SK-N-SH treated with all-trans-retinoic acid at 6 μM for 48 hours (cell line): ENCODE data around the gene PCDH10.

Experiments
- ARNTL ChIP-seq: fragments of 450-650 bp; formaldehyde crosslinking; IDR thresholded peaks from 2 replicates; pipeline ENCODE4 v1.5.0; 2020; ENCODE audit warnings: low read depth, mild to moderate bottlenecking, moderate library complexity, borderline replicate concordance
- CREB5 ChIP-seq: fragments of 250-450 bp; sonication (Bioruptor Pico); IDR thresholded peaks from 2 replicates; pipeline ENCODE4 v1.5.1; 2020; ENCODE audit warnings: low read depth, mild to moderate bottlenecking, moderate library complexity
- ESRRG ChIP-seq: fragments of 250-450 bp; sonication (Bioruptor Pico); IDR thresholded peaks from 2 replicates; pipeline ENCODE4 v1.6.1; 2021; ENCODE audit warnings: mild to moderate bottlenecking
- ISL1 ChIP-seq: fragments of 250-450 bp; sonication (Bioruptor Pico); IDR thresholded peaks from 2 replicates; pipeline ENCODE4 v2.1.2; 2022; ENCODE audit warnings: mild to moderate bottlenecking, moderate library complexity
- OSR1 ChIP-seq: fragments of 250-450 bp; sonication (Bioruptor Pico); IDR thresholded peaks from 2 replicates; pipeline ENCODE4 v1.8.0; 2022; ENCODE audit warnings: moderate library complexity, mild to moderate bottlenecking, inconsistent platforms
- PATZ1 ChIP-seq: fragments of 250-450 bp; sonication (Bioruptor Pico); IDR thresholded peaks from 2 replicates; pipeline ENCODE4 v1.8.0; 2020; ENCODE audit warnings: mild to moderate bottlenecking, moderate library complexity, borderline replicate concordance
- PPARA ChIP-seq: fragments of 250-450 bp; sonication (Bioruptor Pico); IDR thresholded peaks from 2 replicates; pipeline ENCODE4 v1.5.0; 2020; ENCODE audit warnings: mild to moderate bottlenecking, borderline replicate concordance
- SNAI2 ChIP-seq: fragments of 250-450 bp; sonication (Bioruptor Pico); IDR thresholded peaks from 2 replicates; pipeline ENCODE4 v1.5.0; 2020; ENCODE audit warnings: mild to moderate bottlenecking, moderate library complexity
- TOX ChIP-seq: fragments of 250-450 bp; sonication (Bioruptor Pico); IDR thresholded peaks from 2 replicates; pipeline ENCODE4 v1.8.0; 2021; ENCODE audit warnings: mild to moderate bottlenecking, moderate library complexity, borderline replicate concordance
- ZC3H10 ChIP-seq: fragments of 250-450 bp; sonication (Bioruptor Pico); IDR thresholded peaks from 2 replicates; pipeline ENCODE4 v1.5.1; 2021; ENCODE audit warnings: mild to moderate bottlenecking, moderate library complexity
- ZFP3 ChIP-seq: fragments of 250-450 bp; sonication (Bioruptor Pico); IDR thresholded peaks from 2 replicates; pipeline ENCODE4 v1.5.0; 2020; ENCODE audit warnings: mild to moderate bottlenecking, moderate library complexity
- ZFP30 ChIP-seq: fragments of 450-650 bp; formaldehyde crosslinking; IDR thresholded peaks from 2 replicates; pipeline ENCODE4 v1.5.0; 2022; ENCODE audit warnings: mild to moderate bottlenecking, moderate library complexity
- ZNF70 ChIP-seq: fragments of 450-650 bp; formaldehyde crosslinking; IDR thresholded peaks from 2 replicates; pipeline ENCODE4 v1.5.0; 2020; ENCODE audit warnings: mild to moderate bottlenecking, moderate library complexity
- ZNF8 ChIP-seq: fragments of 450-650 bp; formaldehyde crosslinking; IDR thresholded peaks from 2 replicates; pipeline ENCODE4 v1.5.0; 2020; ENCODE audit warnings: mild to moderate bottlenecking, moderate library complexity

- TF ChIP-seq ARNTL (CRISPR knock-in tag) = no peak
- TF ChIP-seq ZC3H10 = no peak
- no peak for TF ChIP-seq OSR1 (CRISPR knock-in tag)
- TF ChIP-seq CREB5 = no peak
- TF ChIP-seq SNAI2 (CRISPR knock-in tag) = no peak
- TF ChIP-seq ZFP30 (CRISPR knock-in tag) = no peak
- TF ChIP-seq PATZ1 (CRISPR knock-in tag) = no peak
- no peak for TF ChIP-seq TOX (CRISPR knock-in tag)
- no peak for TF ChIP-seq ISL1 (CRISPR knock-in tag)
- TF ChIP-seq ZNF70 = no peak
- no peak for TF ChIP-seq ZFP3
- TF ChIP-seq ESRRG = no peak
- TF ChIP-seq PPARA (CRISPR knock-in tag) = no peak
- TF ChIP-seq ZNF8 = no peak
Measured at GRCh38 chr4:133186845-133187244, 37.8 kb downstream of the PCDH10 start.
